Kidney (tissue), 14 donors: ENCODE data around the gene AKIP1. TPM values are rescaled to one million over a fixed set of nuclear protein-coding genes. Genes with fewer than 3 reads are reported as not detected.

Experiments
- DNase-seq, 5 donors: peaks; one replicate each; pipeline ENCODE4 v3.0.0-alpha.2; 2013 to 2020
- FAIRE-seq: peaks from 2 replicates; lab custom pipeline; 2012; peaks lifted over from hg19 to GRCh38; lab: Jason Lieb, UNC
- H3K27ac ChIP-seq, 2 donors: one replicate each; pipeline ENCODE4 v1.7.0; 2013; ENCODE audit warnings: low read depth in 2 of 2, low read length in 2 of 2, inconsistent platforms in 1 of 2
- H3K27me3 ChIP-seq: one replicate; pipeline ENCODE4 v1.7.1; 2013; ENCODE audit warnings: low read length, inconsistent platforms; ENCODE audit not compliant: control insufficient read depth, insufficient read depth
- H3K36me3 ChIP-seq, 3 donors: one replicate each; pipeline versions ENCODE4 v1.7.0 to v1.7.1; 2013; ENCODE audit warnings: low read length in 3 of 3, control low read depth in 1 of 3, inconsistent platforms in 1 of 3; ENCODE audit not compliant: insufficient read depth in 3 of 3, control insufficient read depth in 2 of 3
- H3K4me1 ChIP-seq, 3 donors: one replicate each; pipeline versions ENCODE4 v1.7.0 to v1.7.1; 2013; ENCODE audit warnings: low read length in 3 of 3, inconsistent platforms in 1 of 3, low read depth in 1 of 3; ENCODE audit not compliant: control insufficient read depth in 2 of 3, insufficient read depth in 2 of 3
- H3K4me3 ChIP-seq, 3 donors: one replicate each; pipeline versions ENCODE4 v1.7.0 to v1.8.1; 2013; ENCODE audit warnings: low read length in 3 of 3, control low read depth in 1 of 3, inconsistent platforms in 1 of 3
- H3K9ac ChIP-seq, 3 donors: one replicate each; pipeline versions ENCODE4 v1.7.0 to v1.7.1; 2013; ENCODE audit warnings: low read length in 3 of 3, control low read depth in 1 of 3, inconsistent platforms in 1 of 3
- H3K9me3 ChIP-seq, 3 donors: one replicate each; pipeline versions ENCODE4 v1.7.0 to v1.7.1; 2013; ENCODE audit warnings: low read length in 3 of 3, control low read depth in 1 of 3, inconsistent platforms in 1 of 3; ENCODE audit not compliant: control insufficient read depth in 2 of 3, insufficient read depth in 1 of 3
- CTCF ChIP-seq: IDR thresholded peaks from 3 replicates; pipeline ENCODE4 v1.5.1; 2012; ENCODE audit warnings: mild to moderate bottlenecking, moderate library complexity, borderline replicate concordance; ENCODE audit not compliant: insufficient read depth; ENCODE audit errors: extremely low read depth
- intact Hi-C: fragments of 100-400 bp; cut with DNase I; formaldehyde crosslinking; loops from one replicate; pipeline ENCODE4 v1.11.1; 2022
- polyA plus RNA-seq: library from polyadenylated mRNA; stranded (reverse); fragments of 350-450 nt; fragmentation: Illumina TruSeq; extraction: RNeasy Lipid Tissue Mini Kit (QIAGEN cat#74804); gene quantifications from one replicate; pipeline ENCODE4 v1.2.3, GENCODE V29; 2014; ENCODE audit warnings: low read depth, low replicate concordance; ENCODE audit not compliant: insufficient read depth
- total RNA-seq: library from RNA; stranded (reverse); fragmentation: NEBNext Ultra II Directional; extraction: Animal tissue kit (Norgen Biotek cat#: 25700); gene quantifications from one replicate; pipeline ENCODE4 v1.2.1, GENCODE V29; 2021
- donor health status: control.
- donor health status: control.
- donor health status: control.
- donor health status: control.
- donor health status: control.
- donor health status: DM: yes; HTN: yes; CAD: no.
- donor health status: Normal renal cell carcinoma (clear cell type).

AKIP1 gene
- total and polyA plus RNA-seq, 2 donors from 2014 or later, result 23.7 to 27.3 TPM

- TF ChIP-seq CTCF, result no peak
- no peaks in the 10 kb centered on the region for H3K27me3 ChIP-seq
- H3K36me3 ChIP-seq, result no peaks in the 10 kb centered on the region
- no peak for FAIRE-seq
- H3K27ac ChIP-seq, result no peak overlapping the region
- H3K4me3 ChIP-seq, result no peak overlapping the region
- no peaks in the 10 kb centered on the region for H3K9me3 ChIP-seq
- no peak overlapping the region for H3K9ac ChIP-seq
- intact Hi-C loops, result no loop called here
- H3K4me1 ChIP-seq, result peaks cover 0 to 3% (median 3%) of the 10 kb centered on the region in 3 donors
- no peak for DNase-seq
Observed at GRCh38 chr11:8908099-8908498, 2.9 kb upstream of the AKIP1 start.

- Histone ChIP-seq H3K36me3 (no peaks in the 10 kb centered on the region), H3K9ac (peak overlapping the region; percentile 41 to 72 (median 42)), H3K4me1 (peaks cover 0 to 12% (median 8%) of the 10 kb centered on the region in 3 donors), H3K9me3 (no peaks in the 10 kb centered on the region), H3K27ac (no peak overlapping the region), H3K4me3 (peak overlapping the region; percentile 68 to 84 (median 83)), H3K27me3 (no peaks in the 10 kb centered on the region)
- no peak for TF ChIP-seq CTCF
- intact Hi-C loops, result no loop called here
- no peak for DNase-seq
- FAIRE-seq, result no peak
Observed at GRCh38 chr11:8910649-8911026, 351 bp upstream of the AKIP1 start.

GRCh38 chr11:8913961-8914660 is 3.1 kb downstream of the AKIP1 start:
- Histone ChIP-seq H3K9me3 (no peaks in the 10 kb centered on the region), H3K27ac (peak overlapping the region; percentile 24 to 26), H3K36me3 (peaks cover 0 to 12% (median 0%) of the 10 kb centered on the region in 3 donors), H3K4me3 (peak overlapping the region in 2 of 3 donors; percentile 5 to 7), H3K4me1 (peaks cover 0 to 12% (median 8%) of the 10 kb centered on the region in 3 donors), H3K9ac (no peak overlapping the region), H3K27me3 (no peaks in the 10 kb centered on the region)
- TF ChIP-seq CTCF, result peak; percentile 65
- no peak for FAIRE-seq
- DNase-seq, result peak in 3 of 5 donors; percentile 66 to 74 (median 68)
- intact Hi-C loops, result no loop called here
